HCT116 (cell line): Measurements from ENCODE around the gene SHANK3. TPM values are rescaled to one million over a fixed set of nuclear protein-coding genes. Genes with fewer than 3 reads are reported as not detected.

Experiments used
- ATAC-seq: fragments of 200-7000 bp; cut with Tn5 transposase; 2 replicates; pipeline ENCODE4 v1.9.1; 2020; ENCODE audit warnings: mild to moderate bottlenecking, moderate library complexity
- BruUV-seq: library from RNA; stranded (reverse); fragments of 400-500 nt; replicated peaks from 2 replicates; lab custom pipeline; 2021; lab: Mats Ljungman, UMichigan
- CTCF ChIA-PET: fragments of 300-600 bp; sonication (Branson Sonifier 250); formaldehyde crosslinking; loops from one replicate; lab custom pipeline; 2021; ENCODE audit warnings: antibody characterized with exemption; lab: Charles Lee
- POLR2A ChIA-PET: fragments of 300-600, 350-600 bp; sonication (Branson Sonifier 250); formaldehyde crosslinking; loops from one replicate; lab custom pipeline; 2021; ENCODE audit warnings: antibody characterized with exemption; lab: Charles Lee
- RAD21 ChIA-PET, 2 experiments: fragments of 300-600 bp; sonication (Branson Sonifier 250); formaldehyde crosslinking; loops; one replicate each; lab custom pipeline; 2023; ENCODE audit warnings: low total read pairs in 2 of 2; ENCODE audit not compliant: uncharacterized antibody in 2 of 2, unreplicated experiment in 2 of 2, low non-redundant PET in 1 of 2; lab: Charles Lee
- DNase-seq: peaks from one replicate; pipeline ENCODE4 v3.0.0-alpha.2; 2010; ENCODE audit warnings: low read depth, low spot score
- H2AFZ ChIP-seq: fragments of 200-600 bp; shearing (Covaris generic), sonication (generic); 2 replicates; pipeline ENCODE4 v1.6.1; 2017; ENCODE audit warnings: low read depth, mixed run types, mixed read lengths, antibody characterized with exemption, low read length; ENCODE audit not compliant: poor library complexity, severe bottlenecking
- H3K27ac ChIP-seq: 2 replicates; pipeline ENCODE4 v1.5.1; 2012; ENCODE audit warnings: low read depth, low read length
- H3K27me3 ChIP-seq: fragments of 200-600 bp; sonication (generic); 2 replicates; pipeline ENCODE4 v1.6.1; 2016; ENCODE audit warnings: mixed run types, low read length, mixed read lengths; ENCODE audit not compliant: insufficient read depth
- H3K36me3 ChIP-seq, 2 experiments: fragments of 200-500 bp in 1 of 2; fragments of 200-600 bp in 1 of 2; sonication (Bioruptor generic) in 1 of 2; sonication (generic) in 1 of 2; 2 replicates each; pipeline versions ENCODE4 v1.5.1 to v1.6.1; 2014 to 2016; ENCODE audit warnings: low read length in 2 of 2, inconsistent platforms in 1 of 2, mixed read lengths in 1 of 2, mixed run types in 1 of 2; ENCODE audit not compliant: insufficient read depth in 2 of 2, control insufficient read depth in 1 of 2
- H3K4me1 ChIP-seq, 2 experiments: fragments of 200-600 bp in 1 of 2; sonication (generic) in 1 of 2; 2 replicates each; pipeline versions ENCODE4 v1.5.1 to v1.6.1; 2012 to 2017; ENCODE audit warnings: low read length in 2 of 2, inconsistent platforms in 1 of 2, mild to moderate bottlenecking in 1 of 2, mixed read lengths in 1 of 2, mixed run types in 1 of 2, moderate library complexity in 1 of 2; ENCODE audit not compliant: insufficient read depth in 2 of 2, control insufficient read depth in 1 of 2
- H3K4me2 ChIP-seq: fragments of 200-600 bp; sonication (generic); 2 replicates; pipeline ENCODE4 v1.6.1; 2017; ENCODE audit warnings: mixed run types, low read length, mixed read lengths
- H3K4me3 ChIP-seq, 2 experiments: fragments of 200-600 bp in 1 of 2; sonication (generic) in 1 of 2; replicated peaks in 1 of 2; 2 replicates each; pipeline ENCODE4 v1.5.1; 2011 to 2016; ENCODE audit warnings: low read length in 2 of 2, control low read depth in 1 of 2, low read depth in 1 of 2, mild to moderate bottlenecking in 1 of 2, mixed read lengths in 1 of 2, mixed run types in 1 of 2
- H3K79me2 ChIP-seq: fragments of 200-600 bp; sonication (generic); 2 replicates; pipeline ENCODE4 v1.6.1; 2017; ENCODE audit warnings: mild to moderate bottlenecking, mixed run types, low read length, moderate library complexity, mixed read lengths; ENCODE audit not compliant: insufficient read depth
- H3K9ac ChIP-seq: fragments of 200-600 bp; sonication (generic); 2 replicates; pipeline ENCODE4 v1.6.1; 2016; ENCODE audit warnings: low read length, mixed read lengths
- H3K9me2 ChIP-seq: fragments of 200-600 bp; sonication (generic), shearing (Covaris generic); 2 replicates; pipeline ENCODE4 v1.6.1; 2017; ENCODE audit warnings: mixed run types, mild to moderate bottlenecking, moderate library complexity; ENCODE audit not compliant: insufficient read depth
- H3K9me3 ChIP-seq, 2 experiments: fragments of 200-500 bp in 1 of 2; fragments of 200-600 bp in 1 of 2; sonication (Bioruptor generic) in 1 of 2; sonication (generic) in 1 of 2; 2 replicates each; pipeline ENCODE4 v1.6.1; 2014 to 2017; ENCODE audit warnings: low read length in 2 of 2, mixed read lengths in 2 of 2, inconsistent platforms in 1 of 2, low read depth in 1 of 2, mild to moderate bottlenecking in 1 of 2, mixed run types in 1 of 2, moderate library complexity in 1 of 2; ENCODE audit not compliant: control insufficient read depth in 1 of 2, insufficient read depth in 1 of 2
- H4K20me1 ChIP-seq: fragments of 200-600 bp; sonication (generic), shearing (Covaris generic); 2 replicates; pipeline ENCODE4 v1.6.1; 2017; ENCODE audit warnings: mixed run types, mild to moderate bottlenecking, moderate library complexity; ENCODE audit not compliant: insufficient read depth
- CEBPB ChIP-seq: IDR thresholded peaks from 2 replicates; pipeline ENCODE4 v1.6.1; 2012; ENCODE audit warnings: low read depth
- EGR1 ChIP-seq: IDR thresholded peaks from 2 replicates; pipeline ENCODE4 v1.6.1; 2012; ENCODE audit warnings: low read depth
- FOSL1 ChIP-seq: IDR thresholded peaks from 2 replicates; pipeline ENCODE4 v1.6.1; 2012; ENCODE audit warnings: low read depth
- JUND ChIP-seq: IDR thresholded peaks from 2 replicates; pipeline ENCODE4 v1.6.1; 2012
- POLR2A ChIP-seq: IDR thresholded peaks from 2 replicates; pipeline ENCODE4 v1.7.0; 2011; ENCODE audit warnings: borderline replicate concordance; ENCODE audit not compliant: insufficient read depth, insufficient read length; ENCODE audit errors: extremely low read depth
- SIN3A ChIP-seq: IDR thresholded peaks from 2 replicates; pipeline ENCODE4 v1.6.1; 2012; ENCODE audit warnings: low read depth
- ZBTB33 ChIP-seq: IDR thresholded peaks from 2 replicates; pipeline ENCODE4 v1.6.1; 2011; ENCODE audit warnings: mild to moderate bottlenecking, low read length, moderate library complexity; ENCODE audit not compliant: insufficient replicate concordance; ENCODE audit errors: extremely low read depth
- ZFX ChIP-seq: fragments of 450-650 bp; IDR thresholded peaks from 2 replicates; pipeline ENCODE4 v1.6.1; 2017
- intact Hi-C: fragments of 100-400 bp; cut with micrococcal nuclease; formaldehyde crosslinking; loops from 2 replicates; pipeline ENCODE4 v1.10.0; 2022
- total RNA-seq: library from RNA; stranded (reverse); gene quantifications from one replicate; pipeline ENCODE4 v1.2.1, GENCODE V29; 2021; ENCODE audit not compliant: unreplicated experiment

Gene SHANK3
- total RNA-seq, 1 experiment from 2014 or later = 16.0 TPM

GRCh38 chr22:50694766-50695420 is 22.3 kb downstream of the SHANK3 start:
- Histone ChIP-seq H3K4me3 (no peak overlapping the region), H3K9ac (no peak overlapping the region), H2AFZ (no peak overlapping the region), H3K9me2 (no peaks in the 10 kb centered on the region), H3K79me2 (peaks cover 17% of the 10 kb centered on the region), H3K27me3 (no peaks in the 10 kb centered on the region), H4K20me1 (no peaks in the 10 kb centered on the region)
- ChIA-PET CTCF (interaction anchor here (0.9 to 1.0 kb wide), 2 partner anchors 54 to 68 kb away, joined by 3 read pairs; no protein-coding TSS in a partner anchor), POLR2A (interaction anchor here (1.1 kb wide), 1 partner anchor 149 kb away, joined by 3 read pairs; the partner anchor contains the start of gene KLHDC7B)
- TF ChIP-seq CEBPB (no peak), POLR2A (no peak), FOSL1 (no peak), EGR1 (no peak), SIN3A (no peak), ZBTB33 (no peak), ZFX (no peak), JUND (no peak)
- TF ChIP-seq, all 23 proteins: peak for 0
- H3K4me1 ChIP-seq = peaks cover 2 to 10% of the 10 kb centered on the region in 2 experiments; a peak in 1 of 4 replicates
- ATAC-seq (no peak), DNase-seq (no peak)
- no TSS peak for BruUV-seq
- H3K4me2 ChIP-seq = no peak overlapping the region
- RAD21 ChIA-PET = no interaction called here
- H3K36me3 ChIP-seq = no peaks in the 10 kb centered on the region
- no peaks in the 10 kb centered on the region for H3K9me3 ChIP-seq
- H3K27ac ChIP-seq = no peak overlapping the region
- intact Hi-C loops = no loop called here
